ENCODE measurements around the gene UBR4.
"Not testable (repeated sequence)": the region's sequence is repeated elsewhere in the genome, so short reads cannot be mapped to it uniquely, and the experiment has no call there.

The UBR4 gene

GRCh38 chr1:19209990-19210771, at the start of gene UBR4:
Gene UBR4, minus strand, starts transcription at chr1:19210266. Its CDS starts 18 bp downstream, at chr1:19210248.
- DNase-seq (ENCODE audit: low read depth in 1 of 2, low spot score in 1 of 2) = peak; percentile 96 to 98

DNA sequence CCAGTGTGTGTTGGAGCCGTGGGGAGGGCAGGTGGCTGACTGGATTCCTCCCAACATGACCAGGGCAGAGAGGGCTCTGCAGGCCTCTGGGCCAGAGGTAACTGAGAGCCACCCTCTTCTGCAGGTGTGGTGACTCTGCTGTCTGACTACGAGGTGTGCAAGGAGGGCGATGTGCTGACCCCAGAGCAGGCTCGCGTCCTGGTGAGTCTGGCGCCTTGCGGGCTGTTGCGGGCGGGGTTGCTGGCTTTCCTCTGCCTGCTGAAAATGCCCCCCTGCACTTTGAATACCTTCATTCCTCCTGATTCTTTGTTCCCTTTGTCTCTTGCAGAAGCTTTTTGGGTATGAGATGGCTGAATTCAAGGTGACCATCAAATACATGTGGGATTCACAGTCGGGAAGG, 48.3 kb upstream of the UBR4 start:
- DNase-seq (ENCODE audit: low read depth in 1 of 2, low spot score in 1 of 2) = no peak

GRCh38 chr1:19257178-19257914, 47.3 kb upstream of the UBR4 start:
- no peak for DNase-seq (ENCODE audit: low read depth in 1 of 2, low spot score in 1 of 2)

- DNase-seq (ENCODE audit: low read depth in 1 of 2, low spot score in 1 of 2) = not testable (repeated sequence)
Measured at GRCh38 chr1:19256301-19256700, 46.2 kb upstream of the UBR4 start.

DNA sequence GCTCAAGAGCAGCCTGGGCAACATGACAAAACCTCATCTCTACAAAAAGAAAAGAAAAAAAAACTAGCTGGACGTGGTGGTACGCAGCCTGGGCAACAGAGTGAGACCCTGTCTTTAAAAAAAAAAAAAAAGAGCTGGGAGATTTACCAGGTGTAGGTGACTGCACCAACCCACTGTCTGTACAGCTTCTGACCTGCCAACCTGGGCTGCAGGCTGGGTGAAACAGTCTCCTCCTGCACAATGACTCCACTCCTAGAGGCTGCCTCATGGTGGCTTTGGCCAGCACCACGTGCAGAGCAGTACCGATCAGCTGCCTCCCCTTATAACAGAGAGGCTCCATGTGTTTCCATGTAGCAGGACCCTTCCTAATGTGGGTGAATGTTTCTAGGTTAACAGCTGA, 45.2 kb upstream of the UBR4 start:
- DNase-seq (ENCODE audit: low read depth in 1 of 2, low spot score in 1 of 2) = no peak

- DNase-seq (ENCODE audit: low read depth in 1 of 2, low spot score in 1 of 2) = no peak
Measured at GRCh38 chr1:19254416-19254815, 44.4 kb upstream of the UBR4 start.

DNA sequence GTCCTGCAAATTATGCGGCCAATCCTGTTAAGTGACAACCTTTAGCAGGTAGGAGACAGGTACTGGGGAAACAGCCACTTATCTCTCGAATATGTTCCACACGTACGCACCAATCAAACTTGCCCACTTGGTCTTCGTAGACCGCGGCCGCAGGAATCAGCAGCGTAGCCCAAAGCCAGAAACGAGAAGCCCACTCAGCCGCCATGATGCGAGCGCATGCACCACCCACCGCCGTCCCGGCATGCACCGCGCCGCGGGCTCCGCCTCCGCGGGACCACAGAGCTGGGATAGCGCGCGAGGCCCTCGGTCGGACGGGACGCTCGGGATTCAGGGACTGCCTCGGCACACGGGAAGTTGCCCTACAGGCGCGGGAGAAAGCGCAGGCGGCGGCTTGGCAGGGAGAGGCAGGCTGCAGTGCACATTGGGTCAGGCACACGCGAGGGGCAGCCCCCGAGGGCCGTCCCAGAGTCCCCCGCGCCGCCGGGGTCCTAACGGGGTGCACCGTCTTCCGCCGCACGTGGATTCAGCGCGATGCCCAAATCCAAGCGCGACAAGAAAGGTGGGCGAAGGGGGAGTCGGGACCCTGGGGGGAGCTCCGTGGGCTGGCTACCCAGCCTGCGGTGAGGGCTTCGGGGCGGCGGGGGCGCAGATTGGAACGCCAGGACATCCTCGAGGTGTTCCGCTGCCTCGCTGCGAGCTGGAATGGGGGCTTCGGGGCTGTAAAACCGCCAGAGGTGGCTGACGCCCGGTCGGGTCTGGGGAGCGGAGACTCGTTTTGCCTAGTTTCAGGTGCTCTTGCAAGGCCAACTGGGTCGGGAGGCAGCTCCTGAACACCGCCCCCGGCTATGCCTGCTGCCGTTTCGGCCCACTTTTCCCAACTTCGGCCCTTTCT, 41.5 kb upstream of the UBR4 start, which contains the start of the genes EMC1 and MRTO4:
TSS of gene EMC1 (minus strand) at position 220 of the 892 bp plus-strand sequence. CDS start at position 205, 15 bp downstream.
TSS of gene MRTO4 (plus strand) at position 501 of the 892 bp plus-strand sequence. CDS start at position 532, 31 bp downstream.
- peak; percentile 84 to 86 for DNase-seq (ENCODE audit: low read depth in 1 of 2, low spot score in 1 of 2)

DNA sequence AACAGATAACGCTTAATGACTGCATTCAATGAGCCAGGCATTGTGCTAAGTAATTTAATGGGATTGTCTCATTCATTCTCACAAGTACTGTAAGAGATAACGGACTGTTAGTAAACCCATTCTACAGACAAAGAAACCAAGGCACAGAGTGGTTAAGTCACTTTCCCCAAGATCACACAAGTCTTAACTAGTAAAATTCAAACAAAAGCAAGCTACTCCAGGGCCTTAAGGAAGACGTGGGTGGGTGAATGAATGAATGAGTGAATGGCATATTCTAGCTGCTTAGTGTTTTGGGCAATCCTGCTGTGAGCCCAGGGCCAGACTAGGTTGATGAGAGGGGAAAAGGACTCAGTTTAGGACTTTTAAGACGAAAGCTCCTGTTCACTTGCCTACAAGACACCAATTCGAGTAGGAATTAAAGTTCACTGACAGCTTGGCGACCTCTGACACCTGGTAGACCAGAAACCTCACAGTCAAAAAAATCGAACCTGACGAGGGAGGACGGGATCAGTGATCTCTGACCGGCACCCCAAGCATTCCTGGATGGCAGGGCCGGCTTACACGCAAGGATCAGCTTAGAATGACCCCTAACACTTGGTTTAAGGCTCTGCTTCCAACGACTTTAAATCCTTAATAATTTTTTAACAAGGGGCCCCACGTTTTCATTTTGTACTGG, 40.7 kb upstream of the UBR4 start:
- no peak for DNase-seq (ENCODE audit: low read depth in 1 of 2, low spot score in 1 of 2)

- peak; percentile 37 to 70 for DNase-seq (ENCODE audit: low read depth in 1 of 2, low spot score in 1 of 2)
Measured at GRCh38 chr1:19240673-19241538, 30.8 kb upstream of the UBR4 start.

DNA sequence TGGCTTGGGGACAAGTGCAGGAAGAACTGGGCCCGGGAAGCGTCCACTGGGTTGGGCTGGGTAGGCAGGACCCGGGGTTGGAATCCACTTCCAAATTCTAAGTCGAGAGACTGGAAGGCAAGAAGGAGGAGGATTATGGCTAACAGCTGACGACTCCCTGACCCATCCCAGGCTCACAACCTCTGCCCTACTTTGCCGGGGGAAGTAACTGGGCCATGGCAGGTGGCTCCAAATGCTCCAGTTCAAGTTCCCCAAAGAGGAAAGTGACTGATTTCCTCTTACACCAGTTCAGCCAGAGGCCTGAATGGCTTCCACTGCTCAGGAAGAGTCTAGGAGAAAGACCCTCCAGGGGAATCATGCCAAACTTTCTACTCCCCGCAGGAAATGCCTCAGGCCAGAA, 29.8 kb upstream of the UBR4 start:
- no peak for DNase-seq (ENCODE audit: low read depth in 1 of 2, low spot score in 1 of 2)

- DNase-seq (ENCODE audit: low read depth in 1 of 2, low spot score in 1 of 2) = no peak
Measured at GRCh38 chr1:19234224-19234623, 24.2 kb upstream of the UBR4 start.

DNA sequence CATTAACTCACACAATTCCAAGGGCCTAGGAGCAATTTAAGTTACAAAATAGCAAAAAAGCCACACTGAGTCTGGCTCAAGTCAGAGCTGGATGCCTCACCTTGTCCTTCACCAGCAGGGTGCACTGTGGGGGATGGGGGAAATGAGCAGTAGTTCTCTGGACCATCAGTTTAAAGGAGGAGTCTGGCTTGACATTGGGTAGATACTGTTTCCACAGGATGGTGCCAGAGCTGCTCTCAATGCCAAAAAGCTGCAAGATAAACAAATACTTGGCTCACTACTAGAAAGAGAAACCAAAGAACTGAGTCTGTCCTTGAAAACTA, 22.4 kb upstream of the UBR4 start:
- DNase-seq (ENCODE audit: low read depth in 1 of 2, low spot score in 1 of 2) = no peak

DNA sequence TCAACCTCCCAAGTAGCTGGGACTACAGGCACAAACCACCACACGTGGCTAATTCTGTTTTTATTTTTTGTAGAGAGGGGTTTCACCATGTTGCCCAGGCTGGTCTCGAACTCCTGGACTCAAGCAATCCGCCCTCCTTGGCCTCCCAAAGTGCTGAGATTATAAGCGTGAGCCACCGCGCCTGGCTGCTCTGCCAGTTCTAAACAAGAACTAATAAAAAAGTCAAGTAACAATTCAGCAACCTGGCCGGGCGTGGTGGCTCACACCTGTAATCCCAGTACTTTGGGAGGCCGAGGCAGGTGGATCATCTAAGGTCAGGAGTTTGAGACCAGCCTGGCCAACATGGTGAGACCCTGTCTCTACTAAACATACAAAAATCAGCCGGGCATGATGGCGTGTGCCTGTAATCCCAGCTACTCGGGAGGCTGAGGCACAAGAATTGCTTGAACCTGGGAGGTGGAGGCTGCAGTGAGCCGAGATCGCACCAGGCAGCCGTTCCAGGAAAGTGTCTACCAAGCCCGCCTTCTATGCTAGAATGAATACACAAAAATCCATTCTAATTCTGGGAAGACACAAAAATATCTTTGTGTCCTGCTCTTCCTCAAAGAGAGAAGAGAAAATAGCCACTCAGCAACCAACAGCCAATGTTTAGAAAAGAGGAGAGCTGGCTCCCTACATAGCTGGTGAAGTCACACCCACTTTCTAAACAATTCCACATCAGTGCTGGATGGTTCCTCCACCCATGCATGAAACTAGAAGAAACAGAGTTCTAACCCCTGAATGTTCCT, 21.9 kb upstream of the UBR4 start:
- not testable (repeated sequence) for DNase-seq (ENCODE audit: low read depth in 1 of 2, low spot score in 1 of 2)

DNA sequence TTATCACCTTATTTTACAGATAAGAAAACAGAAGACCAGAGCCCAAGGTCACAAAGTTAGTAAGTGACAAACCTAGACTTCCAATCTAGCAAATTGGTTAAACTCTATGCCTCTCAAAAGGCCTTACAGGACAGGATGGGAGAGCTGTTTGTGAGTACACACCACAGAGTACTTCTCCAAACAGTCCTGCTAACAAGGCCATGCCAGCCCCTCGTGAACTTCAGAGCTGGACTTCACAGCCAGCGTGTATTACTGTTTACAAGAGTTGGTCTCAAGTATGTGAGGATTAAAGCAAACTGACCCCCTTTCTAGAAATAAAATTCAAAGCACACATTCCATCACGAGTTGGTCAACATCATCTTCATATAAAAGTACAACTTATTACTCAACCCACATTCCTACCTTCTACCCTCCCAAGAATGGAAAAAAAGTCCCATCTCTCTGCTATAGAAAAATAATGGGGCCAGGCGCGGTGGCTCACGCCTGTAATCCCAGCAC, 19.8 kb upstream of the UBR4 start:
- no peak for DNase-seq (ENCODE audit: low read depth in 1 of 2, low spot score in 1 of 2)

DNA sequence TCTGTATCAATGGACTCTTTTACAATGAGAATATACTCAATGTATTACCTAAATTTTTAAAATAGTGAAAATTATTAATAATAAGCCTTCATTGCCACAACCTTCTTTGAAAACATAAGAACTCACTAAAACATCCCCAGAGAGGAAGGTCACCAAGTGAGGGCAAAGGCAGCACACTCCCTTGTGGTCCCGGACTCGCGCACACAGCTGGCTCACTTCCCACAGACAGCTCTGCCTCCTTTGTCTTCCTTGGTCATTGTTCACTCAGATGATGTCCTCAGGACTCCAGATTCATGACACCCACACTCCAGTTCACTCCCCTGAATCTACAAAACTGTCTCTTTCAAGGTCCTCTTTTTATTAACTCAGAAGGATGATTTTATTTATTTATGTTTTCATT, 19.2 kb upstream of the UBR4 start:
- DNase-seq (ENCODE audit: low read depth in 1 of 2, low spot score in 1 of 2) = no peak

- DNase-seq (ENCODE audit: low read depth in 1 of 2, low spot score in 1 of 2) = no peak
Measured at GRCh38 chr1:19222979-19223824, 13.1 kb upstream of the UBR4 start.

DNA sequence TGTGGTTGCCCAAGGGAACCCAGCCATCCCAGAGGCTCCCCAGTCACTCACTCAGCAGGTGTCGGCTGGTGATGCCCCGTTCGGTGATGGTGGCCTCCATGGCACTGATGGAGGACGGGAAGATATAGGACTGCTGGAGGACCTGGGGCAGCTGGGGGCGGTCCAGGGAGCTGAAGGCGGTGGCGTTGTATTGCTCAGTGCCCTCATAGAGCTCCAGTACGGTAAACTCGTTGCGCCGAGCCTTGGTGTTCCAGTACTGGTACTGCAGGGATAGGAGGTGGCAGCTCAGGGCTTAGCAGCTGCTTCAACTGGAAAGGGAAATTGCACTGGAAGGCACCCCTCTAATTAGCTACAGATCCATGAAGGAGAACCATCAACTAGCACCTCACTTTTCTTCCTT, 12.5 kb upstream of the UBR4 start:
- DNase-seq (ENCODE audit: low read depth in 1 of 2, low spot score in 1 of 2) = no peak

- no peak for DNase-seq (ENCODE audit: low read depth in 1 of 2, low spot score in 1 of 2)
Measured at GRCh38 chr1:19220991-19221390, 10.9 kb upstream of the UBR4 start.

Measured in activated CD4-positive, alpha-beta T cell treated with anti-CD3 and anti-CD28 coated beads, Interleukin-2, amount 50 U/mL, for 24 hours (primary cell).